PC-3 (cell line): ENCODE measurements around the gene LCP1.

ENCODE experiments used
- CTCF ChIP-seq: fragments of 300-600 bp; sonication (generic); conservative IDR thresholded peaks from 2 replicates; pipeline ENCODE4 v1.5.1; 2017; ENCODE audit warnings: antibody characterized with exemption, low read depth, mild to moderate bottlenecking, low read length
- EZH2 ChIP-seq: fragments of 300-600 bp; sonication (generic); IDR thresholded peaks from one replicate; pipeline ENCODE4 v1.6.1; 2017; ENCODE audit warnings: antibody characterized with exemption, mild to moderate bottlenecking, low read length; ENCODE audit not compliant: unreplicated experiment
- EZH2phosphoT487 ChIP-seq: fragments of 300-600 bp; sonication (generic); IDR thresholded peaks from 2 replicates; pipeline ENCODE4 v1.6.1; 2018; ENCODE audit warnings: mild to moderate bottlenecking, antibody characterized with exemption, low read length, borderline replicate concordance

DNA sequence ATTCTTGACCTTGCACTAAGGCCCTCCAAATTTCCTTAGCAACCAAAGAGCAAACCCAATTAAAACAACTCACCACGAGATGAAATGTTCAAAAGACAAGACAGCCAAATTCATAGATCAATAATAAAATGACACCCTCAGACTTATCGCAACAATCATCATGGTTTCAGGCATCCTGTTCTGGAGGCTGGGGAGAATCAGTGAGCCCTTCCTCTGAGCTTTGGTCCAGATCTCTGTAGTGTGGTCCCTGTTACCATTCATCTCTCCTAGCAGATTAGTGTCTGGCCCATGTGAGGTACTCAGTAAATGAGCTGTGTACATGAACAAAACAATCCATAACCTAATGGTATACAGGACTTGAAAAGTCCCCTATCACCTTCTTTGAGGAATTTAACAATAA, 12.2 kb downstream of the LCP1 start:
- TF ChIP-seq CTCF (no peak), EZH2 (no peak), EZH2phosphoT487 (no peak)
